T-helper 2 cell (primary cell): ENCODE data around the gene SLC7A9.
"Not testable (repeated sequence)": the region's sequence is repeated elsewhere in the genome, so short reads cannot be mapped to it uniquely, and the experiment has no call there.

Source experiments
- DNase-seq, 5 experiments: peaks; one replicate each; pipeline versions ENCODE4 v3.0.0 to v3.0.0-alpha.2; 2012 to 2022

Gene SLC7A9

GRCh38 chr19:32863301-32863700 lies 6.3 kb downstream of the SLC7A9 start:
- no peak for DNase-seq

GRCh38 chr19:32862741-32863140 lies 6.8 kb downstream of the SLC7A9 start:
- DNase-seq = no peak

GRCh38 chr19:32862173-32862572 lies 7.4 kb downstream of the SLC7A9 start:
- no peak for DNase-seq

GRCh38 chr19:32861596-32861995 lies 8.0 kb downstream of the SLC7A9 start:
- DNase-seq = no peak

- DNase-seq = no peak
Measured at GRCh38 chr19:32859591-32859990, 10.0 kb downstream of the SLC7A9 start.

GRCh38 chr19:32858559-32858958 lies 11.0 kb downstream of the SLC7A9 start:
- no peak for DNase-seq

- no peak for DNase-seq
Measured at GRCh38 chr19:32858155-32858554, 11.4 kb downstream of the SLC7A9 start.

GRCh38 chr19:32857584-32857983 lies 12.0 kb downstream of the SLC7A9 start:
- DNase-seq = no peak

GRCh38 chr19:32856818-32857217 lies 12.7 kb downstream of the SLC7A9 start:
- not testable (repeated sequence) for DNase-seq

GRCh38 chr19:32852216-32852615 lies 17.4 kb downstream of the SLC7A9 start:
- no peak for DNase-seq

GRCh38 chr19:32848035-32848434 lies 21.5 kb downstream of the SLC7A9 start:
- not testable (repeated sequence) for DNase-seq

GRCh38 chr19:32843716-32844245 lies 25.8 kb downstream of the SLC7A9 start:
- no peak for DNase-seq

GRCh38 chr19:32842061-32842460 lies 27.5 kb downstream of the SLC7A9 start:
- DNase-seq = no peak

GRCh38 chr19:32837531-32837930 lies 32.0 kb downstream of the SLC7A9 start:
- no peak for DNase-seq

GRCh38 chr19:32833388-32833787 lies 36.2 kb downstream of the SLC7A9 start:
- not testable (repeated sequence) for DNase-seq

- DNase-seq = not testable (repeated sequence)
Measured at GRCh38 chr19:32832825-32833224, 36.7 kb downstream of the SLC7A9 start.

- DNase-seq = not testable (repeated sequence)
Measured at GRCh38 chr19:32832094-32832493, 37.5 kb downstream of the SLC7A9 start.

- DNase-seq = no peak
Measured at GRCh38 chr19:32831611-32832010, 38.0 kb downstream of the SLC7A9 start.

GRCh38 chr19:32830231-32831014 lies 39.1 kb downstream of the SLC7A9 start:
- no peak for DNase-seq

GRCh38 chr19:32829345-32829896 lies 40.1 kb downstream of the SLC7A9 start:
- DNase-seq = no peak

GRCh38 chr19:32828643-32829344 lies 40.8 kb downstream of the SLC7A9 start:
- DNase-seq = no peak

- no peak for DNase-seq
Measured at GRCh38 chr19:32828139-32828538, 41.4 kb downstream of the SLC7A9 start.

GRCh38 chr19:32824916-32825608 lies 44.5 kb downstream of the SLC7A9 start:
- no peak for DNase-seq
